GM23338 (cell line): ENCODE measurements around the gene RNF13. TPM values are rescaled to one million over a fixed set of nuclear protein-coding genes. Genes with fewer than 3 reads are reported as not detected.

Source experiments
- ATAC-seq: fragments of 200-7000 bp; cut with Tn5 transposase; 3 replicates; pipeline ENCODE4 v1.9.1; 2020
- DNase-seq: peaks from one replicate; pipeline ENCODE4 v3.0.0-alpha.2; 2015; ENCODE audit warnings: low spot score
- H2AFZ ChIP-seq: fragments of 200-600 bp; sonication (generic); 2 replicates; pipeline ENCODE4 v1.8.0; 2016; ENCODE audit warnings: antibody characterized with exemption, mild to moderate bottlenecking, moderate library complexity
- H3F3A ChIP-seq: fragments of 200-600 bp; sonication (generic); replicated peaks from 2 replicates; pipeline ENCODE4 v1.8.0; 2017; ENCODE audit warnings: antibody characterized with exemption, mixed run types, low read depth
- H3K27ac ChIP-seq: fragments of 200-600 bp; sonication (generic); 2 replicates; pipeline ENCODE4 v1.6.1; 2016; ENCODE audit warnings: low read depth
- H3K27me3 ChIP-seq: fragments of 200-600 bp; sonication (generic); 2 replicates; pipeline ENCODE4 v1.8.0; 2016; ENCODE audit warnings: mild to moderate bottlenecking, mixed run types, moderate library complexity; ENCODE audit not compliant: insufficient read depth
- H3K36me3 ChIP-seq: fragments of 200-600 bp; sonication (generic); 2 replicates; pipeline ENCODE4 v1.8.0; 2016; ENCODE audit warnings: mild to moderate bottlenecking; ENCODE audit not compliant: insufficient read depth
- H3K4me1 ChIP-seq: fragments of 200-600 bp; sonication (generic); 2 replicates; pipeline ENCODE4 v1.8.0; 2016; ENCODE audit warnings: mild to moderate bottlenecking, moderate library complexity; ENCODE audit not compliant: insufficient read depth
- H3K4me2 ChIP-seq: fragments of 200-600 bp; sonication (generic); 2 replicates; pipeline ENCODE4 v1.7.1; 2017; ENCODE audit warnings: mixed run types
- H3K4me3 ChIP-seq: fragments of 200-600 bp; sonication (generic); 2 replicates; pipeline ENCODE4 v1.6.1; 2016; ENCODE audit warnings: mixed run types
- H3K79me2 ChIP-seq: fragments of 200-600 bp; sonication (generic); replicated peaks from 2 replicates; pipeline ENCODE4 v1.8.0; 2017; ENCODE audit warnings: mild to moderate bottlenecking; ENCODE audit not compliant: insufficient read depth
- H3K9me2 ChIP-seq: fragments of 200-600 bp; sonication (generic); 2 replicates; pipeline ENCODE4 v1.8.0; 2017; ENCODE audit not compliant: insufficient read depth
- H4K20me1 ChIP-seq: fragments of 200-600 bp; sonication (generic); replicated peaks from 2 replicates; pipeline ENCODE4 v1.8.0; 2017; ENCODE audit warnings: mild to moderate bottlenecking; ENCODE audit not compliant: insufficient read depth
- H3K27ac Mint-ChIP-seq: 2 replicates; pipeline ENCODE4 v1.8.0; 2020; ENCODE audit warnings: inconsistent platforms, mild to moderate bottlenecking, moderate library complexity, mixed read lengths
- H3K27me3 Mint-ChIP-seq: 3 replicates; pipeline ENCODE4 v1.8.0; 2022; ENCODE audit warnings: low read depth, mild to moderate bottlenecking, moderate library complexity, mixed read lengths, inconsistent platforms; ENCODE audit not compliant: insufficient read depth, poor library complexity
- H3K36me3 Mint-ChIP-seq: 3 replicates; pipeline ENCODE4 v1.8.0; 2021; ENCODE audit warnings: low read depth, mild to moderate bottlenecking, inconsistent platforms, moderate library complexity, mixed read lengths
- H3K4me1 Mint-ChIP-seq: 3 replicates; pipeline ENCODE4 v1.8.0; 2020; ENCODE audit warnings: mild to moderate bottlenecking, inconsistent platforms, mixed read lengths
- H3K4me3 Mint-ChIP-seq: 3 replicates; pipeline ENCODE4 v1.8.0; 2021; ENCODE audit warnings: moderate library complexity, mild to moderate bottlenecking, inconsistent platforms, mixed read lengths
- H3K9me3 Mint-ChIP-seq: 3 replicates; pipeline ENCODE4 v1.8.0; 2020; ENCODE audit warnings: moderate library complexity, mild to moderate bottlenecking, inconsistent platforms, mixed read lengths
- CTCF ChIP-seq, 2 experiments: fragments of 200-600 bp in 1 of 2; sonication (generic) in 1 of 2; conservative IDR thresholded peaks; 2 replicates each; pipeline versions ENCODE4 v1.5.1 to v1.6.1; 2016 to 2017; ENCODE audit warnings: antibody characterized with exemption in 2 of 2, low read depth in 2 of 2, mild to moderate bottlenecking in 2 of 2, moderate library complexity in 1 of 2
- EZH2 ChIP-seq: fragments of 200-600 bp; sonication (generic); IDR thresholded peaks from one replicate; pipeline ENCODE4 v1.8.0; 2017; ENCODE audit warnings: antibody characterized with exemption, mild to moderate bottlenecking, low read depth; ENCODE audit not compliant: unreplicated experiment
- NANOG ChIP-seq: IDR thresholded peaks from 2 replicates; pipeline ENCODE4 v1.6.1; 2016; ENCODE audit warnings: antibody characterized with exemption, borderline replicate concordance
- STAT1 ChIP-seq: IDR thresholded peaks from one replicate; pipeline ENCODE4 v1.6.1; 2016; ENCODE audit warnings: antibody characterized with exemption; ENCODE audit not compliant: unreplicated experiment
- ZNF331 ChIP-seq: fragments of 250-450 bp; sonication (Bioruptor Pico); IDR thresholded peaks from 2 replicates; pipeline ENCODE4 v1.5.0; 2020; ENCODE audit warnings: low read depth, mild to moderate bottlenecking, moderate library complexity
- ZNF462 ChIP-seq: fragments of 250-450 bp; sonication (Bioruptor Pico); IDR thresholded peaks from 2 replicates; pipeline ENCODE4 v1.5.0; 2020; ENCODE audit warnings: mild to moderate bottlenecking, moderate library complexity
- polyA plus RNA-seq: library from polyadenylated mRNA; unstranded; fragments of >200 nt; fragmentation: Nextera tagmentation; extraction: Ambion mirVana; gene quantifications from 2 replicates; pipeline ENCODE4 v1.2.1, GENCODE V29; 2016
- total RNA-seq: library from RNA; depleted of rRNA; stranded (reverse); fragments of >200 nt; shearing (Covaris generic); gene quantifications from 2 replicates; pipeline ENCODE4 v1.2.3, GENCODE V29; 2014
- TF ChIP-seq, protein P1 (sequence below): IDR thresholded peaks from one replicate; pipeline ENCODE4 v1.6.1; 2018; ENCODE audit warnings: antibody characterized with exemption; ENCODE audit not compliant: unreplicated experiment

RNF13 gene
- total and polyA plus RNA-seq, 2 experiments from 2014 or later = 46.3 to 101 TPM

GRCh38 chr3:149831321-149831720, 18.3 kb downstream of the RNF13 start:
- Mint-ChIP-seq H3K36me3 (peaks cover 78% of the 10 kb centered on the region), H3K4me3 (no peak overlapping the region), H3K9me3 (peaks cover 73% of the 10 kb centered on the region), H3K27ac (no peak overlapping the region), H3K4me1 (peaks cover 2% of the 10 kb centered on the region; the same call in 2 of the 3 replicates), H3K27me3 (no peaks in the 10 kb centered on the region)
- ATAC-seq (no peak), DNase-seq (no peak)
- H3K36me3 ChIP-seq = peaks cover 41% of the 10 kb centered on the region
- peaks cover 1% of the 10 kb centered on the region; the same call in 1 of the 2 replicates for H3K4me1 ChIP-seq
- H3K9me2 ChIP-seq = no peaks in the 10 kb centered on the region
- no peaks in the 10 kb centered on the region for H3F3A ChIP-seq
- no peak overlapping the region for H2AFZ ChIP-seq
- no peaks in the 10 kb centered on the region for H4K20me1 ChIP-seq
- no peaks in the 10 kb centered on the region for H3K27me3 ChIP-seq
- no peak for TF ChIP-seq STAT1
- TF ChIP-seq ZNF331 (CRISPR knock-in tag) = no peak
- TF ChIP-seq, protein P1, sequence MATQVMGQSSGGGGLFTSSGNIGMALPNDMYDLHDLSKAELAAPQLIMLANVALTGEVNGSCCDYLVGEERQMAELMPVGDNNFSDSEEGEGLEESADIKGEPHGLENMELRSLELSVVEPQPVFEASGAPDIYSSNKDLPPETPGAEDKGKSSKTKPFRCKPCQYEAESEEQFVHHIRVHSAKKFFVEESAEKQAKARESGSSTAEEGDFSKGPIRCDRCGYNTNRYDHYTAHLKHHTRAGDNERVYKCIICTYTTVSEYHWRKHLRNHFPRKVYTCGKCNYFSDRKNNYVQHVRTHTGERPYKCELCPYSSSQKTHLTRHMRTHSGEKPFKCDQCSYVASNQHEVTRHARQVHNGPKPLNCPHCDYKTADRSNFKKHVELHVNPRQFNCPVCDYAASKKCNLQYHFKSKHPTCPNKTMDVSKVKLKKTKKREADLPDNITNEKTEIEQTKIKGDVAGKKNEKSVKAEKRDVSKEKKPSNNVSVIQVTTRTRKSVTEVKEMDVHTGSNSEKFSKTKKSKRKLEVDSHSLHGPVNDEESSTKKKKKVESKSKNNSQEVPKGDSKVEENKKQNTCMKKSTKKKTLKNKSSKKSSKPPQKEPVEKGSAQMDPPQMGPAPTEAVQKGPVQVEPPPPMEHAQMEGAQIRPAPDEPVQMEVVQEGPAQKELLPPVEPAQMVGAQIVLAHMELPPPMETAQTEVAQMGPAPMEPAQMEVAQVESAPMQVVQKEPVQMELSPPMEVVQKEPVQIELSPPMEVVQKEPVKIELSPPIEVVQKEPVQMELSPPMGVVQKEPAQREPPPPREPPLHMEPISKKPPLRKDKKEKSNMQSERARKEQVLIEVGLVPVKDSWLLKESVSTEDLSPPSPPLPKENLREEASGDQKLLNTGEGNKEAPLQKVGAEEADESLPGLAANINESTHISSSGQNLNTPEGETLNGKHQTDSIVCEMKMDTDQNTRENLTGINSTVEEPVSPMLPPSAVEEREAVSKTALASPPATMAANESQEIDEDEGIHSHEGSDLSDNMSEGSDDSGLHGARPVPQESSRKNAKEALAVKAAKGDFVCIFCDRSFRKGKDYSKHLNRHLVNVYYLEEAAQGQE = no peak
- TF ChIP-seq EZH2 = no peak
- TF ChIP-seq CTCF (conservative IDR thresholded peaks at IDR 0.05; ENCODE audit: low read depth in 2 of 2) = no peak
- no peak for TF ChIP-seq ZNF462 (CRISPR knock-in tag)
- no peak for TF ChIP-seq NANOG
- no peak overlapping the region for H3K4me2 ChIP-seq
- peaks cover 94% of the 10 kb centered on the region for H3K79me2 ChIP-seq
- no peak overlapping the region for H3K27ac ChIP-seq
- H3K4me3 ChIP-seq = no peak overlapping the region
